BE2C (cell line): Measurements from ENCODE around the gene MPZL2.

Experiments
- DNase-seq: peaks from one replicate; pipeline ENCODE4 v3.0.0-alpha.2; 2020
- H3K27me3 ChIP-seq: fragments of 250-450 bp; sonication (Bioruptor Pico); 2 replicates; pipeline ENCODE4 v1.5.1; 2020; ENCODE audit warnings: mild to moderate bottlenecking
- H3K36me3 ChIP-seq: fragments of 250-450 bp; sonication (Bioruptor Pico); 2 replicates; pipeline ENCODE4 v1.5.1; 2020; ENCODE audit warnings: mild to moderate bottlenecking
- H3K4me1 ChIP-seq: fragments of 250-450 bp; sonication (Bioruptor Pico); 2 replicates; pipeline ENCODE4 v1.5.1; 2020
- H3K4me3 ChIP-seq: 2 replicates; pipeline ENCODE4 v1.5.1; 2011; ENCODE audit warnings: low read depth, low read length
- H3K9me3 ChIP-seq: fragments of 250-450 bp; sonication (Bioruptor Pico); 2 replicates; pipeline ENCODE4 v1.5.1; 2020
- TF ChIP-seq, protein P1 (sequence below): IDR thresholded peaks from 2 replicates; pipeline ENCODE4 v1.5.1; 2012; ENCODE audit warnings: mild to moderate bottlenecking, low read depth, low read length

MPZL2 gene

DNA sequence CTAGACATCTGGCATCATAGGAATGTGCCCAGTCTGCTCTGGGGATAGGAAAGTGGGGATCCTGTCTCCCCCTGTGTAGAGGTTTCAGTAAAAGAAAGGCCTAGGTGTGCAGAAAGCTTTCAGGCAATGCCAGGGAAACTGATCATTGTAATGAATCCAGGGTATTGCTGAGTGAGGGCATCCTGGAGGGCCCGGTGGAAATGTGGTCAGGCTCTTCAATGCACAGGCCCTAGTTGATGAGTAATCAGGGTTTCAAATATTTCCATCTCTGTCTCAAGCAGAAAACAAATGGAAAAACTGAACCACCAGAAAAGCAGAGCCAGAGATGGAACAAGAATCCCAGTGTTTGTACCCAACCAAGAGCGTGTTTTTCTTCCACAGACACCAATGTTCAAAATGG, 42.5 kb upstream of the MPZL2 start:
- no peaks in the 10 kb centered on the region for H3K36me3 ChIP-seq
- no peak overlapping the region for H3K4me3 ChIP-seq
- no peak for DNase-seq
- H3K9me3 ChIP-seq: no peaks in the 10 kb centered on the region; the same call in 1 of the 2 replicates
- TF ChIP-seq, protein P1, sequence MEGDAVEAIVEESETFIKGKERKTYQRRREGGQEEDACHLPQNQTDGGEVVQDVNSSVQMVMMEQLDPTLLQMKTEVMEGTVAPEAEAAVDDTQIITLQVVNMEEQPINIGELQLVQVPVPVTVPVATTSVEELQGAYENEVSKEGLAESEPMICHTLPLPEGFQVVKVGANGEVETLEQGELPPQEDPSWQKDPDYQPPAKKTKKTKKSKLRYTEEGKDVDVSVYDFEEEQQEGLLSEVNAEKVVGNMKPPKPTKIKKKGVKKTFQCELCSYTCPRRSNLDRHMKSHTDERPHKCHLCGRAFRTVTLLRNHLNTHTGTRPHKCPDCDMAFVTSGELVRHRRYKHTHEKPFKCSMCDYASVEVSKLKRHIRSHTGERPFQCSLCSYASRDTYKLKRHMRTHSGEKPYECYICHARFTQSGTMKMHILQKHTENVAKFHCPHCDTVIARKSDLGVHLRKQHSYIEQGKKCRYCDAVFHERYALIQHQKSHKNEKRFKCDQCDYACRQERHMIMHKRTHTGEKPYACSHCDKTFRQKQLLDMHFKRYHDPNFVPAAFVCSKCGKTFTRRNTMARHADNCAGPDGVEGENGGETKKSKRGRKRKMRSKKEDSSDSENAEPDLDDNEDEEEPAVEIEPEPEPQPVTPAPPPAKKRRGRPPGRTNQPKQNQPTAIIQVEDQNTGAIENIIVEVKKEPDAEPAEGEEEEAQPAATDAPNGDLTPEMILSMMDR: no peak
- H3K4me1 ChIP-seq: 0 out of 2 replicates have a peak, but pooled peaks cover 6% of the 10 kb centered on the region
- peaks cover 4% of the 10 kb centered on the region for H3K27me3 ChIP-seq

DNA sequence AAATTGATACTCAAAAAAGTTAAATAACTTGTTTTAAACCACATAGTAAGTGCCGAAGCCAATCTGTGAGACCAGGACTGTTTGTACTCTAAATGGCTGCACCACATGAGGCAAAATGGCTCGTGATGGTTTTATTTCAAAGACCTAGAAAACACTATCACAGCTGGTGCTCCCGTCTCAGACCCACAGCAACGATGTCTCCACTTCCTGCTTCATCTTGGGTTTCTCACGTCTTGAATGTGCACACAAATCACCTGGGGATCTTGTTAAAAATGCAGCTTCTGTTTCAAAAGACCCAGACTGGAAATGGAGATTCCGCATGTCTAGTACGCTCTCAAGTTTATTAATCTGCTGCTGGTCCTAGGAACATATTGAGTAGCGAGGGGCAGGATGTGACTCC, 41.6 kb upstream of the MPZL2 start:
- H3K9me3 ChIP-seq: no peaks in the 10 kb centered on the region; the same call in 1 of the 2 replicates
- peaks cover 3% of the 10 kb centered on the region; the same call in 1 of the 2 replicates for H3K27me3 ChIP-seq
- TF ChIP-seq, protein P1: no peak
- no peak overlapping the region for H3K4me3 ChIP-seq
- H3K4me1 ChIP-seq: 0 out of 2 replicates have a peak, but pooled peaks cover 7% of the 10 kb centered on the region
- no peak for DNase-seq
- H3K36me3 ChIP-seq: no peaks in the 10 kb centered on the region

DNA sequence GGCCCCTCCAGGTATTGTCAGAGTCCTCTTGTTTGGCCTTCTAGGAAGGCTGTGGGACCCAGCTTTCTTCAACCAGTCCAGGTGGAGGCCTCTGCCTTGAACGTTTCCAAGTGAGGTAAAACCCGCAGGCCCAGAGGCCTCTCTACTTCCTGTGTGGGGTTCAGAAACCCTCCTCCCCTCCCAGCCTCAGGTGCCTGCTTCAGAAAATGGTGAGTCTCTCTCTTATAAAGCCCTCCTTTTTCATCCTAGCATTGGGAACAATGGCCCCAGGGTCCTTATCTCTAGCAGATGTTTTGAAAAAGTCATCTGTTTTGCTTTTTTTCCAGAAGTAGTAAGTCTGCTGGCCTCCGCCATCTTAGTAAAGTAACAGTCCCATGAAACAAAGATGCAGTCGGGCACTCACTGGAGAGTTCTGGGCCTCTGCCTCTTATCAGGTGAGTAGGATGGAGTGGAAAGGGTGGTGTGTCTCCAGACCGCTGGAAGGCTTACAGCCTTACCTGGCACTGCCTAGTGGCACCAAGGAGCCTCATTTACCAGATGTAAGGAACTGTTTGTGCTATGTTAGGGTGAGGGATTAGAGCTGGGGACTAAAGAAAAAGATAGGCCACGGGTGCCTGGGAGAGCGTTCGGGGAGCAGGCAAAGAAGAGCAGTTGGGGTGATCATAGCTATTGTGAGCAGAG, 40.6 kb upstream of the MPZL2 start, which contains the start of gene CD3E:
Gene CD3E, plus strand, starts transcription at position 163 of the 681 bp plus-strand sequence. Its CDS starts 223 bp downstream, at position 386.
- no peak within 1 kb of the TSS for H3K4me3 ChIP-seq
- H3K27me3 ChIP-seq: peaks cover 3% of the 10 kb centered on the region; the same call in 1 of the 2 replicates
- DNase-seq: no peak
- no peaks in the 10 kb centered on the region for H3K9me3 ChIP-seq
- no peaks in the 10 kb centered on the region for H3K36me3 ChIP-seq
- TF ChIP-seq, protein P1: no peak
- 0 out of 2 replicates have a peak, but pooled peaks cover 7% of the 10 kb centered on the region for H3K4me1 ChIP-seq

DNA sequence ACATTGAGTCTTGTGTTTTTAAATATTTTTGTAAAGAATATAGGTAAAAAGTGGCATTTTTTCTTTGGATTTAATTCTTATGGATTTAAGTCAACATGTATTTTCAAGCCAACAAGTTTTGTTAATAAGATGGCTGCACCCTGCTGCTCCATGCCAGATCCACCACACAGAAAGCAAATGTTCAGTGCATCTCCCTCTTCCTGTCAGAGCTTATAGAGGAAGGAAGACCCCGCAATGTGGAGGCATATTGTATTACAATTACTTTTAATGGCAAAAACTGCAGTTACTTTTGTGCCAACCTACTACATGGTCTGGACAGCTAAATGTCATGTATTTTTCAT, 40.1 kb upstream of the MPZL2 start:
- TF ChIP-seq, protein P1: no peak
- no peak for DNase-seq
- Histone ChIP-seq H3K4me1 (0 out of 2 replicates have a peak, but pooled peaks cover 7% of the 10 kb centered on the region), H3K4me3 (no peak overlapping the region), H3K9me3 (no peaks in the 10 kb centered on the region), H3K36me3 (no peaks in the 10 kb centered on the region), H3K27me3 (peaks cover 3% of the 10 kb centered on the region; the same call in 1 of the 2 replicates)

DNA sequence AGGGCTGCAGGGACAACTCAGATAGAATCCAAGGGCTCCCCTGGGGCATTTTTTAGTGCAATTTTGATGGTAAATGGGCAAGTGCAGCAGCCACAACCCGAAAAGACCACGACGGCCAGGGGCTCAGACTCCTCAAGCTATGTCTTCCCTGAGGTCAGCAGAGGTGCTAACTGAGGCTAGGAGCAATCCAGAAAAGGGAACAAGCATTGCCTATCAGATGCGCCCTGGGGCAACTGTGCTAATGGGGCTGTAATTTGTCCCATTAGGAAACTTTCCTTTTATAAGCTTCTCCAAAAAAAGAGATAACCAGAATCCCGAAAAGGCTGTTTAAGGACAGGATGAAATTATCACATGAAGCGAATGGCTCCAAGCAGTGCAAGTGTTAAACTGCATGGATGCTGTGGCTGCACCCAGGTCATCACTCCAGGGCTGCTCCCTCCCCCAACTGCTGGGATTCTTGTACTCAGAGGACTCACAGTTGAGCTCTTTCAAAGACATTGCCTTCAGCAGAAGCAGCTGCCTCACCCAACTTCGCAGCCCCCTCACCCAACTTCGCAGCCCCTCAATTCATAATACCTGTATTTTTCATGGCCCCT, 37.6 kb upstream of the MPZL2 start:
- Histone ChIP-seq H3K36me3 (no peaks in the 10 kb centered on the region), H3K4me1 (0 out of 2 replicates have a peak, but pooled peaks cover 7% of the 10 kb centered on the region), H3K9me3 (no peaks in the 10 kb centered on the region), H3K27me3 (peaks cover 3% of the 10 kb centered on the region; the same call in 1 of the 2 replicates), H3K4me3 (no peak overlapping the region)
- TF ChIP-seq, protein P1: no peak
- DNase-seq: peak; percentile 59
